ENCODE results near the gene SLC16A12.
"Not testable (repeated sequence)": the region's sequence is repeated elsewhere in the genome, so short reads cannot be mapped to it uniquely, and the experiment has no call there.

The SLC16A12 gene

DNA sequence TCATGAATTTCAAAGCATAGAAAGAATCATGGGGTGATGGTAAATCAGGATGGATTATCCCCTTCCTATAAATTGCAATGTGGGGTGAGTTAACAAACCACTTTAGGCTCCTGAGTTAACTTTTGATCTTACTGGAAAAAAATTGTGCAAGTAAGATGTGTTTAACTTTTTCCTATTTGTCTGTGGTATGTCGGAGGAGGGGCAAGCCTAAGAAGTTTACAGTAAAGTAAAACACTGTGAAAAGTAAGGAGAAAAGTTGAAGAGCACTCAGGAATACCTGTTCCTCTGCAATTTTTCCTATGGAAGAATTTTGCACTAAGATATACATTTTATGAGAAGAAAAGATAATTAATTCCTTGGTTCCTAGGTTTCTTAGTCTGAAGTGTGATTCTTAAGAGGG, 76.6 kb downstream of the SLC16A12 start:
- no peak overlapping the region for H3K4me3 ChIP-seq (ENCODE audit: control insufficient read depth, low read depth, low read length)
- no peak for DNase-seq (ENCODE audit: low read depth)
- TF ChIP-seq, protein P1, sequence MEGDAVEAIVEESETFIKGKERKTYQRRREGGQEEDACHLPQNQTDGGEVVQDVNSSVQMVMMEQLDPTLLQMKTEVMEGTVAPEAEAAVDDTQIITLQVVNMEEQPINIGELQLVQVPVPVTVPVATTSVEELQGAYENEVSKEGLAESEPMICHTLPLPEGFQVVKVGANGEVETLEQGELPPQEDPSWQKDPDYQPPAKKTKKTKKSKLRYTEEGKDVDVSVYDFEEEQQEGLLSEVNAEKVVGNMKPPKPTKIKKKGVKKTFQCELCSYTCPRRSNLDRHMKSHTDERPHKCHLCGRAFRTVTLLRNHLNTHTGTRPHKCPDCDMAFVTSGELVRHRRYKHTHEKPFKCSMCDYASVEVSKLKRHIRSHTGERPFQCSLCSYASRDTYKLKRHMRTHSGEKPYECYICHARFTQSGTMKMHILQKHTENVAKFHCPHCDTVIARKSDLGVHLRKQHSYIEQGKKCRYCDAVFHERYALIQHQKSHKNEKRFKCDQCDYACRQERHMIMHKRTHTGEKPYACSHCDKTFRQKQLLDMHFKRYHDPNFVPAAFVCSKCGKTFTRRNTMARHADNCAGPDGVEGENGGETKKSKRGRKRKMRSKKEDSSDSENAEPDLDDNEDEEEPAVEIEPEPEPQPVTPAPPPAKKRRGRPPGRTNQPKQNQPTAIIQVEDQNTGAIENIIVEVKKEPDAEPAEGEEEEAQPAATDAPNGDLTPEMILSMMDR (conservative IDR thresholded peaks at IDR 0.05; ENCODE audit: control insufficient read depth, insufficient read depth, low read depth, low read length): no peak

DNA sequence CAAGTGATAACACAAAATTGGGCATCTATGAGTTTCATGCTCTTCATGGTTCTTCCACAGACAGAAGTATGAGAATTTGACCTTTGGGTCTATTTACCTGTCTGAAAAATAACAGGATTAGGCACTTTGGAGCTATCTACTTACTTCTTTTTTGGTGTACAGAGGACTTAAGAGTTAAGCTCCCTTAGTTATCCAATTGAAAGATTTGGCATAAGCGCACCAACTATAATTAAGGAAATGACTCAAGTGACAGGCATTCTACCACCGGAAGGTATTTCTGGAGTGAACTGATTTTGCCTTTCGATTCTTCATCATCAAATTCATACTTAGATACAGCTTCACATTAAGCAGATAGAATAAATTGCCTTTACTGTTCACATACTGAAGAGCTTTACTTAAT, 77.1 kb downstream of the SLC16A12 start:
- DNase-seq (ENCODE audit: low read depth): peak; percentile 61
- TF ChIP-seq, protein P1 (conservative IDR thresholded peaks at IDR 0.05; ENCODE audit: control insufficient read depth, insufficient read depth, low read depth, low read length): no peak
- H3K4me3 ChIP-seq (ENCODE audit: control insufficient read depth, low read depth, low read length): no peak overlapping the region

DNA sequence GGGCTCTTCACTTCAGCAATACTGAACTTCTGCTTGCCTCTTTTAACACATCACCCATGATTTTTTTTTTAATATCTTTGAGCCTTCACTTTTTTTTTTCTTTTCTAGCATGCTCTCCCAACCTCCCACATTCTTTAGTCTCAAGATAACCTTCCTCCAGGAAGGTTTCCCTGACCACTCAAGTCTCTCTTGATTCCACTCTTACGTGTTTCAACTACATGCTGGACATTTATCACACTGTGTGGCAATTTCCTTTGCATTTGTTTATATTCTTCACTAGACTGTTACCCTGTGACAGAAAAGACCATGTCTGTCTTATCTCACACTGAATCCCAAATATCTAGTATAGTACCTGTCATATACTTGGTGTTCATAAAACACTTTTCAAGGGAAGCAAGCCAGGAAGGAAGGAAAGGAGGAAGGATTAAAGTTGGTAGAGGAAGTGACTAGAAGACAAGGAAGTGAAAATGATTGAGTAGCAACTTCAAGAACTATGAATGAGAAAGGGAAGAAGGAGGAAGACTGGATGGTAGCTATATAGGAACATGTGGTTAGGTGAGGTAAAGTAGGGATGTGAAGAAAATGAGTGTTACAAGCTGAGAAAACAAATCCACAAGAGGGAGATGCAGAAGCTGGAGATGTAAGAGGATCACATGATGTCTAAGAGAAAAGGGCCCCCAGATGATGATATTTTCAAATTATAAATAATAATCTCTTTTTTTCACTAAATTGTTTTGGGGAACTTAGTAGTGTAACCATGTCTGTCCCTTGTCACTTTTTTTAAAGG, 80.6 kb downstream of the SLC16A12 start:
- H3K4me3 ChIP-seq (ENCODE audit: control insufficient read depth, low read depth, low read length): no peak overlapping the region
- DNase-seq (ENCODE audit: low read depth): no peak
- TF ChIP-seq, protein P1 (conservative IDR thresholded peaks at IDR 0.05; ENCODE audit: control insufficient read depth, insufficient read depth, low read depth, low read length): no peak

DNA sequence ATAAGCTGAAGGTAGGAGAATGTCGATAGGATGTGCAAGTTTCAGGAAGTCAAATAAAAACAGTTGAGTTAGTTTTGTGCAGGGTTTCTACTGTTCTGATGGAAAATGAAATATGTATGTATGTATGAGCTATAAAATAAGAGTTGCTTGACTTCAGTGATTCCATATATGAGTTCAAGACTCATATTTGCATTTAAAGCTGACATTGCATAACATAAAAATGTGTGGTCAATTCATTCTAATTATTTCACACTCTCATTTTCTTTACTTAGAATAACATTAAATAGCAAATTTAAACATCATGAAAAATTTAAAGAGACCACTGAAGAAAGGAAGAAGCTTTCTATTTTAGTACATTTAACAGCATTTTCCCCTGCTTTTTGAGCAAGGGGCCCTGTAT, 83.2 kb downstream of the SLC16A12 start:
- no peak for DNase-seq (ENCODE audit: low read depth)
- TF ChIP-seq, protein P1 (conservative IDR thresholded peaks at IDR 0.05; ENCODE audit: control insufficient read depth, insufficient read depth, low read depth, low read length): no peak
- H3K4me3 ChIP-seq (ENCODE audit: control insufficient read depth, low read depth, low read length): no peak overlapping the region

DNA sequence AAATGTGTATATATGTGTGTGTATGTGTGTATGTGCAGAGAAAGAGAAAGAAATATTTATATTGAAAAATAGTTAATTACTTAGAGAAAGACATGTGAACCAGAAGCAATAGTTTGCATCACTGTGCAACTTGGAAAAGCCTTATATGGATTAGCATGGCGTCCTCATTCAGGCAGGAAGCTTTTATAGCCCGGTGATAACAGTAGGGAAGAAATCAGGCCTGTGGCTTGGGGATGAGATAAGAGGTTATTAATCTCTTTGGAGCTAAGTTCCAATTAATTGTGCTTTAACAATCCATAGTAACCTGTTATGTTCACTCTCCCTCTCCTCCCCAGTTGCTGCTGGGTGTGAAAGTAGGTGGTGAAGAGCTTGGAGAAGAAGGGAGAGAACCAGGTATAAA, 84.5 kb downstream of the SLC16A12 start:
- DNase-seq (ENCODE audit: low read depth): no peak
- TF ChIP-seq, protein P1 (conservative IDR thresholded peaks at IDR 0.05; ENCODE audit: control insufficient read depth, insufficient read depth, low read depth, low read length): no peak
- no peak overlapping the region for H3K4me3 ChIP-seq (ENCODE audit: control insufficient read depth, low read depth, low read length)

DNA sequence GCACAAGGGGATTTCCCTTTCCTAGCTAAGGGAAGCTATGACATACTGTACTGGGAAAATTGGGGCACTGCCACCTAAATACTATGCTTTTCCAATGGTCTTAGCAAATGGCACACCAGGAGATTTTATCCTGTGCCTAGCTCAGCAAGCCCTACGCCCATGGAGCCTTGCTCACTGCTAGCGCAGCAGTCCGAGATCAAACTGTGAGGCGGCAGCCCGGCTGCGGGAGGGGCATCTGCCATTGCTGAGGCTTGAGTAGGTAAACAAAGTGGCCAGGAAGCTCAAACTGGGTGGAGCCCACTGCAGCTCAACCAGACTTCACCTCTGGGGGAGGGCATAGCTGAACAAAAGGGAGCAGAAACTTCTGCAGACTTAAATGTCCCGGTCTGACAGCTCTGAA, 90.6 kb downstream of the SLC16A12 start:
- not testable (repeated sequence) for H3K4me3 ChIP-seq (ENCODE audit: control insufficient read depth, low read depth, low read length); DNase-seq (ENCODE audit: low read depth)

DNA sequence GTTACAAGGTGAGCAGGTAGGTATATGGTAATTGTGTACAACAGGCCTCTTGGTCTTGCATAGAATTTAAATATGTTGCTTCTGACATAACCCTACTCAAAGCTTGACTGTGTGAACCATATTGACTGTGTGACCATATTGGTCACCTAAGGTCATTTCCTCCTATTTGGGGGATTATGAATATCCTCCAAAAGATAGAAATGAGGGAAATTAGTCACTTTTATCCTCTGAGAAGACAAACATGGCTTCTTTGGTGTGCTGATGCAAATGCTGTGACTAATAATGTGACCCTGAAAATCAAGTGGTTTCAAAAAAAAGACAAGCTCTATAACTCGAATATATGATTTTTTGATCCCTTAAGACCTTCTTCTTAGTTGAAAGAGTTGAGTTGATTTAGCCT, 93.1 kb downstream of the SLC16A12 start:
- no peak overlapping the region for H3K4me3 ChIP-seq (ENCODE audit: control insufficient read depth, low read depth, low read length)
- no peak for DNase-seq (ENCODE audit: low read depth)
- TF ChIP-seq, protein P1 (conservative IDR thresholded peaks at IDR 0.05; ENCODE audit: control insufficient read depth, insufficient read depth, low read depth, low read length): no peak

Measured in fibroblast of mammary gland (primary cell).